ENCODE measurements around the gene KRT33A.

GRCh38 chr17:41394254-41394996 lies 43.8 kb upstream of the KRT33A start:
- TF ChIP-seq POLR2A (IDR thresholded peaks at IDR 0.05; ENCODE audit: extremely low read depth, insufficient read length) (no peak), CTCF (IDR thresholded peaks at IDR 0.05; ENCODE audit: low read depth, low read length) (no peak), MYC (IDR thresholded peaks at IDR 0.05; ENCODE audit: low read depth, low read length) (no peak)
